HL-60 (cell line): ENCODE results near the gene SUPT4H1.

Source experiments
- DNase-seq, 2 experiments: peaks; one replicate each; pipeline ENCODE4 v3.0.0-alpha.2; 2010 to 2020; ENCODE audit warnings: low read depth in 1 of 2, low spot score in 1 of 2
- H3K27ac ChIP-seq: fragments of 250-450 bp; sonication (Bioruptor Pico); replicated peaks from 2 replicates; pipeline ENCODE4 v1.5.1; 2020; ENCODE audit warnings: mild to moderate bottlenecking, moderate library complexity
- H3K27me3 ChIP-seq: fragments of 250-450 bp; sonication (Bioruptor Pico); 2 replicates; pipeline ENCODE4 v1.5.1; 2021; ENCODE audit warnings: mild to moderate bottlenecking, moderate library complexity; ENCODE audit not compliant: insufficient read depth, poor library complexity, severe bottlenecking
- H3K4me3 ChIP-seq: replicated peaks from 2 replicates; pipeline ENCODE4 v1.5.1; 2011; ENCODE audit warnings: mild to moderate bottlenecking, control low read depth, low read length; ENCODE audit not compliant: insufficient read depth
- GABPA ChIP-seq: IDR thresholded peaks from 2 replicates; pipeline ENCODE4 v1.6.1; 2012; ENCODE audit warnings: low read depth
- POLR2AphosphoS5 ChIP-seq: IDR thresholded peaks from 2 replicates; pipeline ENCODE4 v1.6.1; 2012; ENCODE audit warnings: low read depth
- SPI1 ChIP-seq: IDR thresholded peaks from 2 replicates; pipeline ENCODE4 v1.6.1; 2012; ENCODE audit warnings: low read depth, mild to moderate bottlenecking, borderline replicate concordance
- TF ChIP-seq, protein P1 (sequence below): IDR thresholded peaks from 2 replicates; pipeline ENCODE4 v1.6.1; 2012; ENCODE audit warnings: low read depth; ENCODE audit not compliant: insufficient replicate concordance
- TF ChIP-seq, protein P2 (sequence below): IDR thresholded peaks from one replicate; pipeline ENCODE4 v1.5.1; 2011; ENCODE audit warnings: low read length, control low read depth, inconsistent platforms; ENCODE audit not compliant: insufficient read depth

SUPT4H1 gene

DNA sequence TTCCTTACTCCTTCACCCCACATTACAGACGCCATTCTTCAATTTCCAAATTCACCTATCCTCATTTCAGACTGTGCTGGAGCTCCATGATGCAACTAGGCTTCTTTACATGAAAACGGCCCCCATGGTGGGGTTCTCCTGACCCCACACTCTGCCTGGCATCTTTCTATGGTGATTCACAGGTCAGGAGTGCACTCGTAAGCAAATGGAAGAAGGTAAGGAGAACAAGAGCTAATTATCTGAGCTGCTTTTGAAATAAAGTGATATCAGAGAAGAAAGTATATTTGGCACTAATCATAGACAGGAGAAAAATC lies 27.5 kb upstream of the SUPT4H1 start:
- no peak overlapping the region for H3K27ac ChIP-seq
- TF ChIP-seq SPI1 (no peak), POLR2AphosphoS5 (no peak), GABPA (no peak)
- TF ChIP-seq, protein P1, sequence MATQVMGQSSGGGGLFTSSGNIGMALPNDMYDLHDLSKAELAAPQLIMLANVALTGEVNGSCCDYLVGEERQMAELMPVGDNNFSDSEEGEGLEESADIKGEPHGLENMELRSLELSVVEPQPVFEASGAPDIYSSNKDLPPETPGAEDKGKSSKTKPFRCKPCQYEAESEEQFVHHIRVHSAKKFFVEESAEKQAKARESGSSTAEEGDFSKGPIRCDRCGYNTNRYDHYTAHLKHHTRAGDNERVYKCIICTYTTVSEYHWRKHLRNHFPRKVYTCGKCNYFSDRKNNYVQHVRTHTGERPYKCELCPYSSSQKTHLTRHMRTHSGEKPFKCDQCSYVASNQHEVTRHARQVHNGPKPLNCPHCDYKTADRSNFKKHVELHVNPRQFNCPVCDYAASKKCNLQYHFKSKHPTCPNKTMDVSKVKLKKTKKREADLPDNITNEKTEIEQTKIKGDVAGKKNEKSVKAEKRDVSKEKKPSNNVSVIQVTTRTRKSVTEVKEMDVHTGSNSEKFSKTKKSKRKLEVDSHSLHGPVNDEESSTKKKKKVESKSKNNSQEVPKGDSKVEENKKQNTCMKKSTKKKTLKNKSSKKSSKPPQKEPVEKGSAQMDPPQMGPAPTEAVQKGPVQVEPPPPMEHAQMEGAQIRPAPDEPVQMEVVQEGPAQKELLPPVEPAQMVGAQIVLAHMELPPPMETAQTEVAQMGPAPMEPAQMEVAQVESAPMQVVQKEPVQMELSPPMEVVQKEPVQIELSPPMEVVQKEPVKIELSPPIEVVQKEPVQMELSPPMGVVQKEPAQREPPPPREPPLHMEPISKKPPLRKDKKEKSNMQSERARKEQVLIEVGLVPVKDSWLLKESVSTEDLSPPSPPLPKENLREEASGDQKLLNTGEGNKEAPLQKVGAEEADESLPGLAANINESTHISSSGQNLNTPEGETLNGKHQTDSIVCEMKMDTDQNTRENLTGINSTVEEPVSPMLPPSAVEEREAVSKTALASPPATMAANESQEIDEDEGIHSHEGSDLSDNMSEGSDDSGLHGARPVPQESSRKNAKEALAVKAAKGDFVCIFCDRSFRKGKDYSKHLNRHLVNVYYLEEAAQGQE: no peak
- TF ChIP-seq, protein P2, sequence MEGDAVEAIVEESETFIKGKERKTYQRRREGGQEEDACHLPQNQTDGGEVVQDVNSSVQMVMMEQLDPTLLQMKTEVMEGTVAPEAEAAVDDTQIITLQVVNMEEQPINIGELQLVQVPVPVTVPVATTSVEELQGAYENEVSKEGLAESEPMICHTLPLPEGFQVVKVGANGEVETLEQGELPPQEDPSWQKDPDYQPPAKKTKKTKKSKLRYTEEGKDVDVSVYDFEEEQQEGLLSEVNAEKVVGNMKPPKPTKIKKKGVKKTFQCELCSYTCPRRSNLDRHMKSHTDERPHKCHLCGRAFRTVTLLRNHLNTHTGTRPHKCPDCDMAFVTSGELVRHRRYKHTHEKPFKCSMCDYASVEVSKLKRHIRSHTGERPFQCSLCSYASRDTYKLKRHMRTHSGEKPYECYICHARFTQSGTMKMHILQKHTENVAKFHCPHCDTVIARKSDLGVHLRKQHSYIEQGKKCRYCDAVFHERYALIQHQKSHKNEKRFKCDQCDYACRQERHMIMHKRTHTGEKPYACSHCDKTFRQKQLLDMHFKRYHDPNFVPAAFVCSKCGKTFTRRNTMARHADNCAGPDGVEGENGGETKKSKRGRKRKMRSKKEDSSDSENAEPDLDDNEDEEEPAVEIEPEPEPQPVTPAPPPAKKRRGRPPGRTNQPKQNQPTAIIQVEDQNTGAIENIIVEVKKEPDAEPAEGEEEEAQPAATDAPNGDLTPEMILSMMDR: no peak
- DNase-seq: no peak
- H3K27me3 ChIP-seq: no peaks in the 10 kb centered on the region
- H3K4me3 ChIP-seq: no peak overlapping the region

DNA sequence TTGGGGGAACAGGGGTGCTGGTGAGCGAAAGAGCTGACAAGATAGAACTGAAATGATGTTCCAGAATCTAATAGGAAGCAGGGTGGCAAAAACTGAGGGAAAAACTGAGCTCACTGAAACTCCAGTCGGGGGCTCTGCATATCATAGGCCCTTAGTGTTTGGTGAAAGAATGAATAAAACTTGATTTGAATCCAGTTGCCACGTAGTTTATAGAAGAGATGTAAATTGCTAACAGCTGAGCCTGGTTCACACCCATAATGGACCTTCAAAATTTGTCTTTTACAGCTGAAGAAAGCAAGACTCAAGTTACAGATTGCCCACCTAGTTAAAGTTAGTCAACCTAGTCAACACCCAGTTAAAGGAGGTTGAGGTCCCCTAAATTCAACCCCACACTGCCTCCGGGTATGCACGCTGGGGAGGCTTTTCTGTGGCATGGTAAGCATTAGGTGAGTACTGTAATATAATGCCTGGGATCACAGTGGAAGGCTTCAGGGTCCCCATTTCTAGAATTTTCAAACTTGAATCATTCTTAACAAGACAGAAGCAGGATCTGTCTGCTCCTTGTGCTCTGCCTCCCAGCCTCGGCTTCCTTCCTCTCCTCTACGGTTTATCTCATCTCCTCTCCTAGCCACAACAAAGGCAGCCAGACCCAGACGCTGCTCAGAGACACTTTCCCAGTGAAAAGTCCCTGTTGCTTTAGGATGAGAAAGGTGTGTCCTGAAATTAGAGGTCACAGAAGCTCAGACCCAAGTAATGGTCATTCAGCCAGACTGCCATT lies 26.9 kb upstream of the SUPT4H1 start:
- H3K4me3 ChIP-seq: no peak overlapping the region
- TF ChIP-seq GABPA (no peak), SPI1 (no peak), POLR2AphosphoS5 (no peak)
- TF ChIP-seq, protein P1: no peak
- TF ChIP-seq, protein P2: no peak
- no peak for DNase-seq
- no peak overlapping the region for H3K27ac ChIP-seq
- H3K27me3 ChIP-seq: no peaks in the 10 kb centered on the region

DNA sequence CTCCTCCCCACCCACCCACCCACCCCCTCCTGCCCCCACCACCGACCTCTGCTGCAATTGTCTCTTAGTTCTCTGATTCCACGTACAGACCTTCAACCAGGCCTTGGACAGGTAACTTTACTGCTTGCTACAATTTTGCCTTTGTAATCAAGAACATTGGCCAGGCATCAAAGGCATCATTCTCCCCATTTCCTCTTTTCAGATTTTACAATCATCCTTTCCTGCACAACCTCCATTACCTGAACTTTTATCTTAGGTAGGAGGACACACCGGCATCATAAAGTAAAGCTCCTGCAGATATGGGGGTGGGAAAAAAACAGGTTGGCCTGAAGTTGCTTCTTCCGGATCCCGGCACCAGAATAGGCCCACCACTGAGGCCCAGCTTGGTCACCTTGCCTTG lies 25.7 kb upstream of the SUPT4H1 start:
- TF ChIP-seq, protein P2: no peak
- TF ChIP-seq GABPA (no peak), POLR2AphosphoS5 (no peak), SPI1 (peak; percentile 44; the same call in 1 of the 2 replicates)
- TF ChIP-seq, protein P1: no peak
- Histone ChIP-seq H3K27me3 (no peaks in the 10 kb centered on the region), H3K4me3 (no peak overlapping the region), H3K27ac (no peak overlapping the region)
- no peak for DNase-seq
